IMR-90 (cell line): ENCODE measurements around the gene LDB1. TPM values are rescaled to one million over a fixed set of nuclear protein-coding genes. Genes with fewer than 3 reads are reported as not detected.

Source experiments
- ATAC-seq: fragments of 200-7000 bp; cut with Tn5 transposase; 2 replicates; pipeline ENCODE4 v1.9.1; 2020; ENCODE audit warnings: low read depth, mild to moderate bottlenecking, moderate library complexity
- BruUV-seq: library from RNA; stranded (reverse); fragments of 400-500 nt; replicated peaks from 2 replicates; lab custom pipeline; 2021; lab: Mats Ljungman, UMichigan
- CTCF ChIA-PET: fragments of 300-600 bp; formaldehyde crosslinking; extraction: SDS; loops from one replicate; lab custom pipeline; 2021; ENCODE audit warnings: antibody characterized with exemption; lab: Yijun Ruan, JAX
- POLR2A ChIA-PET: fragments of 300-600 bp; sonication (Branson Sonifier 250); formaldehyde crosslinking; loops from one replicate; lab custom pipeline; 2022; ENCODE audit warnings: antibody characterized with exemption; ENCODE audit not compliant: unreplicated experiment; lab: Charles Lee
- DNase-seq: peaks from one replicate; pipeline ENCODE4 v3.0.0; 2013
- H2AFZ ChIP-seq: replicated peaks from 2 replicates; pipeline ENCODE3; 2013; ENCODE audit warnings: low read length, mild to moderate bottlenecking; ENCODE audit not compliant: poor library complexity
- H2AK5ac ChIP-seq: 2 replicates; pipeline ENCODE4 v1.6.1; 2013; ENCODE audit warnings: low read depth, low read length, inconsistent platforms
- H2AK9ac ChIP-seq: replicated peaks from 2 replicates; pipeline ENCODE3; 2013; ENCODE audit warnings: mild to moderate bottlenecking, low read depth, low read length, moderate library complexity; ENCODE audit not compliant: poor library complexity
- H2BK120ac ChIP-seq: 2 replicates; pipeline ENCODE4 v1.6.1; 2013; ENCODE audit warnings: low read depth, low read length, inconsistent platforms
- H2BK15ac ChIP-seq: 3 replicates; pipeline ENCODE4 v1.6.1; 2013; ENCODE audit warnings: low read depth, low read length, inconsistent platforms
- H2BK20ac ChIP-seq: 2 replicates; pipeline ENCODE4 v1.6.1; 2013; ENCODE audit warnings: low read depth, mild to moderate bottlenecking, inconsistent platforms, low read length, moderate library complexity
- H2BK5ac ChIP-seq: 2 replicates; pipeline ENCODE4 v1.6.1; 2013; ENCODE audit warnings: mild to moderate bottlenecking, low read depth, low read length, inconsistent platforms; ENCODE audit not compliant: poor library complexity, severe bottlenecking
- H3K14ac ChIP-seq: replicated peaks from 2 replicates; pipeline ENCODE4 v1.6.1; 2013; ENCODE audit warnings: low read depth, low read length, inconsistent platforms
- H3K18ac ChIP-seq: 2 replicates; pipeline ENCODE4 v1.6.1; 2013; ENCODE audit warnings: low read depth, low read length, control low read depth
- H3K23ac ChIP-seq: 2 replicates; pipeline ENCODE4 v1.6.1; 2013; ENCODE audit warnings: low read depth, low read length, inconsistent platforms
- H3K27ac ChIP-seq: 2 replicates; pipeline ENCODE4 v1.5.1; 2013; ENCODE audit warnings: mild to moderate bottlenecking, control low read depth, low read length; ENCODE audit not compliant: insufficient read depth
- H3K27me3 ChIP-seq: 2 replicates; pipeline ENCODE4 v1.6.1; 2013; ENCODE audit warnings: low read length; ENCODE audit not compliant: control insufficient read depth, insufficient read depth
- H3K36me3 ChIP-seq: 2 replicates; pipeline ENCODE4 v1.6.1; 2013; ENCODE audit warnings: low read length, mixed read lengths; ENCODE audit not compliant: control insufficient read depth, insufficient read depth
- H3K4ac ChIP-seq: 2 replicates; pipeline ENCODE4 v1.6.1; 2013; ENCODE audit warnings: low read depth, low read length, inconsistent platforms
- H3K4me1 ChIP-seq: 2 replicates; pipeline ENCODE4 v1.6.1; 2013; ENCODE audit warnings: low read length, mixed read lengths; ENCODE audit not compliant: control insufficient read depth, insufficient read depth
- H3K4me2 ChIP-seq: 2 replicates; pipeline ENCODE4 v1.6.1; 2013; ENCODE audit warnings: low read depth, mild to moderate bottlenecking, control low read depth, low read length, moderate library complexity
- H3K4me3 ChIP-seq: 2 replicates; pipeline ENCODE4 v1.5.1; 2013; ENCODE audit warnings: low read depth, mild to moderate bottlenecking, control low read depth, low read length, moderate library complexity; ENCODE audit not compliant: insufficient read depth
- H3K56ac ChIP-seq: 2 replicates; pipeline ENCODE4 v1.6.1; 2013; ENCODE audit warnings: low read length, inconsistent platforms; ENCODE audit not compliant: insufficient read depth; ENCODE audit errors: extremely low read depth
- H3K79me1 ChIP-seq, 2 experiments: 2 replicates each; pipeline ENCODE4 v1.6.1; 2013; ENCODE audit warnings: low read length in 2 of 2, inconsistent platforms in 1 of 2, low read depth in 1 of 2
- H3K9ac ChIP-seq: 2 replicates; pipeline ENCODE4 v1.6.1; 2013; ENCODE audit warnings: low read depth, low read length, control low read depth
- H3K9me1 ChIP-seq: 2 replicates; pipeline ENCODE4 v1.6.1; 2013; ENCODE audit warnings: low read length, inconsistent platforms; ENCODE audit not compliant: insufficient read depth
- H3K9me3 ChIP-seq: 2 replicates; pipeline ENCODE4 v1.6.1; 2013; ENCODE audit warnings: low read length; ENCODE audit not compliant: control insufficient read depth, insufficient read depth
- H4K20me1 ChIP-seq: 2 replicates; pipeline ENCODE4 v1.6.1; 2013; ENCODE audit warnings: low read length, inconsistent platforms; ENCODE audit not compliant: insufficient read depth
- H4K5ac ChIP-seq: 2 replicates; pipeline ENCODE4 v1.6.1; 2013; ENCODE audit warnings: mild to moderate bottlenecking, low read depth, low read length, control low read depth
- H4K8ac ChIP-seq, 2 experiments: 2 replicates each; pipeline ENCODE4 v1.6.1; 2013; ENCODE audit warnings: low read depth in 2 of 2, low read length in 2 of 2, control low read depth in 1 of 2, inconsistent platforms in 1 of 2
- H4K91ac ChIP-seq: 2 replicates; pipeline ENCODE4 v1.6.1; 2013; ENCODE audit warnings: low read depth, low read length, inconsistent platforms; ENCODE audit not compliant: insufficient read depth
- MAZ ChIP-seq: IDR thresholded peaks from 2 replicates; pipeline ENCODE4 v1.6.1; 2012; ENCODE audit warnings: low read depth, mild to moderate bottlenecking, low read length, improper control_type of control experiment, moderate library complexity, borderline replicate concordance
- WGBS, 2 experiments: methylation state at CpG; one replicate each; pipeline versions ENCODE4 v1.1.5 to v1.1.7; 2013; ENCODE audit warnings: missing lambda C conversion rate in 2 of 2; ENCODE audit not compliant: insufficient read length in 1 of 2; ENCODE audit errors: extremely low coverage in 2 of 2; 5-methylcytosine and 5-hydroxymethylcytosine counted together
- dilution Hi-C: fragments of 300-500 bp; cut with HindIII; formaldehyde crosslinking; loops from one replicate; pipeline ENCODE4 v1.14.3; 2018; ENCODE audit warnings: low sequenced_read_pairs; ENCODE audit not compliant: unreplicated experiment
- in situ Hi-C: fragments of 300-500 bp; cut with MboI; formaldehyde crosslinking; loops from 3 replicates; pipeline ENCODE4 v1.14.3; 2019; ENCODE audit warnings: low sequenced_read_pairs, inconsistent platforms, mixed read lengths
- intact Hi-C: fragments of 100-400 bp; cut with micrococcal nuclease; formaldehyde crosslinking; loops from 2 replicates; pipeline ENCODE4 v1.10.0; 2022
- polyA plus RNA-seq, 3 experiments: library from polyadenylated mRNA; depleted of rRNA; stranded (reverse); fragments of >200 nt; gene quantifications; 2 replicates each; pipeline ENCODE4 v1.2.3, GENCODE V29; 2012; ENCODE audit warnings: low replicate concordance in 1 of 3
- total RNA-seq: library from RNA; depleted of rRNA; stranded (reverse); fragments of >200 nt; gene quantifications from 2 replicates; pipeline ENCODE4 v1.2.3, GENCODE V29; 2012
- TF ChIP-seq, protein P1 (sequence below): fragments of 150-350 bp; IDR thresholded peaks from 2 replicates; pipeline ENCODE4 v1.6.1; 2017; ENCODE audit warnings: mild to moderate bottlenecking, antibody characterized with exemption, low read length, low read depth
- TF ChIP-seq, protein P2 (sequence below): conservative IDR thresholded peaks from 2 replicates; pipeline ENCODE4 v1.5.1; 2012; ENCODE audit warnings: mild to moderate bottlenecking, low read depth, low read length, improper control_type of control experiment

Gene LDB1
- total and polyA plus RNA-seq, 2 of the 4 experiments (the other 2 are of a cell fraction): 47.9 to 92.4 TPM

DNA sequence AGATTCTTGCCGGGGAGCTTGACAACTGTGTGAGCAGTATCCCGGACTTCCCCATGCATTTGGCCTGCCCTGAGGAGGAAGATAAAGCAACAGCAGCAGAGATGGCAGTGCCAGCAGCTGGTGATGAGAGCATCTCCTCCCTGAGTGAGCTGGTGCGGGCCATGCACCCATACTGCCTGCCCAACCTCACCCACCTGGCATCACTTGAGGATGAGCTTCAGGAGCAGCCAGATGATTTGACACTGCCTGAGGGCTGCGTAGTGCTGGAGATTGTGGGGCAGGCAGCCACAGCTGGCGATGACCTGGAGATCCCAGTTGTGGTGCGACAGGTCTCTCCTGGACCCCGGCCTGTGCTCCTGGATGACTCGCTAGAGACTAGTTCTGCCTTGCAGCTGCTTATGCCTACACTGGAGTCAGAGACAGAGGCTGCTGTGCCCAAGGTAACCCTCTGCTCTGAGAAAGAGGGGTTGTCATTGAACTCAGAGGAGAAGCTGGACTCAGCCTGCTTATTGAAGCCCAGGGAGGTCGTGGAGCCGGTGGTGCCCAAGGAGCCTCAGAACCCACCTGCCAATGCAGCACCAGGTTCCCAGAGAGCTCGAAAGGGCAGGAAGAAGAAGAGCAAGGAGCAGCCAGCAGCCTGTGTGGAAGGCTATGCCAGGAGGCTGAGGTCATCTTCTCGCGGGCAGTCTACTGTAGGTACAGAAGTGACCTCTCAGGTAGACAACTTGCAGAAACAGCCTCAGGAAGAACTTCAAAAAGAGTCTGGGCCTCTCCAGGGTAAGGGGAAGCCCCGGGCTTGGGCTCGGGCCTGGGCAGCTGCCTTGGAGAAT, 19.3 kb upstream of the LDB1 start:
- Histone ChIP-seq H2AFZ (no peak overlapping the region), H3K9me3 (no peaks in the 10 kb centered on the region), H3K56ac (no peak overlapping the region), H3K14ac (no peak overlapping the region), H3K79me1 (peaks cover 25 to 87% of the 10 kb centered on the region in 2 experiments), H3K27ac (no peak overlapping the region), H3K4me2 (no peak overlapping the region), H2AK5ac (no peak overlapping the region), H2AK9ac (no peak overlapping the region), H3K4ac (no peak overlapping the region), H2BK5ac (no peak overlapping the region), H3K27me3 (no peaks in the 10 kb centered on the region), H2BK20ac (no peak overlapping the region), H3K4me3 (no peak overlapping the region), H3K9me1 (peaks cover 46% of the 10 kb centered on the region), H2BK15ac (no peak overlapping the region), H3K23ac (no peak overlapping the region; the same call in 1 of the 2 replicates), H4K8ac (no peak overlapping the region), H3K9ac (no peak overlapping the region), H4K5ac (no peak overlapping the region), H4K20me1 (peaks cover 87% of the 10 kb centered on the region), H3K36me3 (peaks cover 57% of the 10 kb centered on the region), H3K18ac (no peak overlapping the region), H2BK120ac (no peak overlapping the region), H4K91ac (no peak overlapping the region), H3K4me1 (peaks cover 7% of the 10 kb centered on the region; the same call in 1 of the 2 replicates)
- POLR2A ChIA-PET: interaction anchor here (0.5 kb wide), 1 partner anchor 21 kb away, joined by 3 read pairs; no protein-coding TSS in a partner anchor
- in situ Hi-C loops (no loop called here), dilution Hi-C loops (no loop called here), intact Hi-C loops (no loop called here)
- no peak for ATAC-seq
- BruUV-seq: no TSS peak
- 100% methylated on average over 7 of the region's 15 CpGs; no CpG with 5 or more reads in 1 of the 2 experiments for WGBS, 2 experiments
- TF ChIP-seq, protein P1, sequence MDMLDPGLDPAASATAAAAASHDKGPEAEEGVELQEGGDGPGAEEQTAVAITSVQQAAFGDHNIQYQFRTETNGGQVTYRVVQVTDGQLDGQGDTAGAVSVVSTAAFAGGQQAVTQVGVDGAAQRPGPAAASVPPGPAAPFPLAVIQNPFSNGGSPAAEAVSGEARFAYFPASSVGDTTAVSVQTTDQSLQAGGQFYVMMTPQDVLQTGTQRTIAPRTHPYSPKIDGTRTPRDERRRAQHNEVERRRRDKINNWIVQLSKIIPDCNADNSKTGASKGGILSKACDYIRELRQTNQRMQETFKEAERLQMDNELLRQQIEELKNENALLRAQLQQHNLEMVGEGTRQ: no peak
- TF ChIP-seq MAZ: no peak
- TF ChIP-seq, protein P2, sequence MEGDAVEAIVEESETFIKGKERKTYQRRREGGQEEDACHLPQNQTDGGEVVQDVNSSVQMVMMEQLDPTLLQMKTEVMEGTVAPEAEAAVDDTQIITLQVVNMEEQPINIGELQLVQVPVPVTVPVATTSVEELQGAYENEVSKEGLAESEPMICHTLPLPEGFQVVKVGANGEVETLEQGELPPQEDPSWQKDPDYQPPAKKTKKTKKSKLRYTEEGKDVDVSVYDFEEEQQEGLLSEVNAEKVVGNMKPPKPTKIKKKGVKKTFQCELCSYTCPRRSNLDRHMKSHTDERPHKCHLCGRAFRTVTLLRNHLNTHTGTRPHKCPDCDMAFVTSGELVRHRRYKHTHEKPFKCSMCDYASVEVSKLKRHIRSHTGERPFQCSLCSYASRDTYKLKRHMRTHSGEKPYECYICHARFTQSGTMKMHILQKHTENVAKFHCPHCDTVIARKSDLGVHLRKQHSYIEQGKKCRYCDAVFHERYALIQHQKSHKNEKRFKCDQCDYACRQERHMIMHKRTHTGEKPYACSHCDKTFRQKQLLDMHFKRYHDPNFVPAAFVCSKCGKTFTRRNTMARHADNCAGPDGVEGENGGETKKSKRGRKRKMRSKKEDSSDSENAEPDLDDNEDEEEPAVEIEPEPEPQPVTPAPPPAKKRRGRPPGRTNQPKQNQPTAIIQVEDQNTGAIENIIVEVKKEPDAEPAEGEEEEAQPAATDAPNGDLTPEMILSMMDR: no peak
- no peak for DNase-seq
- CTCF ChIA-PET: no interaction called here
